CD4-positive, alpha-beta T cell treated with Interleukin-6 at 100 ng/mL for 8 hours (primary cell): ENCODE data around the gene IL13.

Source experiments
- DNase-seq: peaks from one replicate; pipeline ENCODE4 v3.0.0-alpha.2; 2020; ENCODE audit warnings: mixed read lengths, low spot score

The IL13 gene

GRCh38 chr5:132655821-132656773, 1.9 kb upstream of the IL13 start:
- no peak for DNase-seq

DNA sequence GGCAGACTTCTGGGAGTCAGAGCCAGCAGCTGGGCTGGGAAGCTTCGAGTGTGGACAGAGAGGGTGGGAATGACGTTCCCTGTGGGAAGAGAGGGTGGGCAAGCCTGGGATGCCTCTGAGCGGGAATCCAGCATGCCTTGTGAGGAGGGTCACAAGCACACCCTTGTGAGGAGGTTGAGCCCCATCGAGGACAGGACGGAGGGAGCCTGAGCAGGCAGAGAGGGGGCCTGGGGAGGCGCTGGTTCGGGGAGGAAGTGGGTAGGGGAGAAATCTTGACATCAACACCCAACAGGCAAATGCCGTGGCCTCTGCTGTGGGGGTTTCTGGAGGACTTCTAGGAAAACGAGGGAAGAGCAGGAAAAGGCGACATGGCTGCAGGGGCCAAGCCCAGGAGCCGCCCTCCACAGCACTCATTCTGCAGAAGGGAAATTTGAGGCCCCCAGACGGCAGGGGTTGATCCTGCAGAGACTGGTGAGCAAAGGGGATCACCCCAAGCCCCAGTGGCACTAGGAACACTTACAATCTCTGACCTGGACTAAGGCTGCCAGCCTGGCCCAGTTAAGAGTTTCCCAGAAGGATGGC, 1.1 kb upstream of the IL13 start:
- DNase-seq = no peak

GRCh38 chr5:132658381-132659302, 669 bp downstream of the IL13 start:
- DNase-seq = no peak

DNA sequence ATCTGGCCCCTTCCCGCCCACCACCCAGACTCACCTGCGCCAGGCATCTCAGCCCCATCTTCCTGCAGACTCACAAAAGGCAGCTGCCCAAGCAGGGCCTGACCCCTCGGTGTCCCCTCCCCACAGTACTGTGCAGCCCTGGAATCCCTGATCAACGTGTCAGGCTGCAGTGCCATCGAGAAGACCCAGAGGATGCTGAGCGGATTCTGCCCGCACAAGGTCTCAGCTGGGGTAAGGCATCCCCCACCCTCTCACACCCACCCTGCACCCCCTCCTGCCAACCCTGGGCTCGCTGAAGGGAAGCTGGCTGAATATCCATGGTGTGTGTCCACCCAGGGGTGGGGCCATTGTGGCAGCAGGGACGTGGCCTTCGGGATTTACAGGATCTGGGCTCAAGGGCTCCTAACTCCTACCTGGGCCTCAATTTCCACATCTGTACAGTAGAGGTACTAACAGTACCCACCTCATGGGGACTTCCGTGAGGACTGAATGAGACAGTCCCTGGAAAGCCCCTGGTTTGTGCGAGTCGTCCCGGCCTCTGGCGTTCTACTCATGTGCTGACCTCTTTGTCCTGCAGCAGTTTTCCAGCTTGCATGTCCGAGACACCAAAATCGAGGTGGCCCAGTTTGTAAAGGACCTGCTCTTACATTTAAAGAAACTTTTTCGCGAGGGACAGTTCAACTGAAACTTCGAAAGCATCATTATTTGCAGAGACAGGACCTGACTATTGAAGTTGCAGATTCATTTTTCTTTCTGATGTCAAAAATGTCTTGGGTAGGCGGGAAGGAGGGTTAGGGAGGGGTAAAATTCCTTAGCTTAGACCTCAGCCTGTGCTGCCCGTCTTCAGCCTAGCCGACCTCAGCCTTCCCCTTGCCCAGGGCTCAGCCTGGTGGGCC, 1.9 kb downstream of the IL13 start:
- DNase-seq = no peak

- no peak for DNase-seq
Measured at GRCh38 chr5:132661231-132662003, 3.4 kb downstream of the IL13 start.

DNA sequence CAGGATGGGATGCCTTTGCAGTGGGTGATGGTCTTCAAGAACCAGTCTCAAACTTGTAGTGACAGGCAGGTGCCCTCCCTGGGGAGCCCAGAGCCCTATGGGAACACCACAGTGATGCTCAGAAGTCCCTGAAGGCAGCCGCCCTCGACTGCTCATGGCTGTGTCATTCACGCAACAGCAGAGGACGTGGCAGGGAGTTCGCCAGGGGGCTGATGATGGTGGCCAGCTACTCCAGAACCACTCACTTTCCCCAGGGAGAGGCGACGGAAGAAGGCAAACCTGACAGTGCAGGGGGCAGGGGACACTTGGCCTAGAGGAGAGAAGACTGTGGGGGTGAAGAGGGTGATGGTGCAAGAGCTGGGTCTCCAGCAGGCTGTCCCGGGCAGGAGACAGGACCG, 4.0 kb downstream of the IL13 start:
- DNase-seq = no peak

DNA sequence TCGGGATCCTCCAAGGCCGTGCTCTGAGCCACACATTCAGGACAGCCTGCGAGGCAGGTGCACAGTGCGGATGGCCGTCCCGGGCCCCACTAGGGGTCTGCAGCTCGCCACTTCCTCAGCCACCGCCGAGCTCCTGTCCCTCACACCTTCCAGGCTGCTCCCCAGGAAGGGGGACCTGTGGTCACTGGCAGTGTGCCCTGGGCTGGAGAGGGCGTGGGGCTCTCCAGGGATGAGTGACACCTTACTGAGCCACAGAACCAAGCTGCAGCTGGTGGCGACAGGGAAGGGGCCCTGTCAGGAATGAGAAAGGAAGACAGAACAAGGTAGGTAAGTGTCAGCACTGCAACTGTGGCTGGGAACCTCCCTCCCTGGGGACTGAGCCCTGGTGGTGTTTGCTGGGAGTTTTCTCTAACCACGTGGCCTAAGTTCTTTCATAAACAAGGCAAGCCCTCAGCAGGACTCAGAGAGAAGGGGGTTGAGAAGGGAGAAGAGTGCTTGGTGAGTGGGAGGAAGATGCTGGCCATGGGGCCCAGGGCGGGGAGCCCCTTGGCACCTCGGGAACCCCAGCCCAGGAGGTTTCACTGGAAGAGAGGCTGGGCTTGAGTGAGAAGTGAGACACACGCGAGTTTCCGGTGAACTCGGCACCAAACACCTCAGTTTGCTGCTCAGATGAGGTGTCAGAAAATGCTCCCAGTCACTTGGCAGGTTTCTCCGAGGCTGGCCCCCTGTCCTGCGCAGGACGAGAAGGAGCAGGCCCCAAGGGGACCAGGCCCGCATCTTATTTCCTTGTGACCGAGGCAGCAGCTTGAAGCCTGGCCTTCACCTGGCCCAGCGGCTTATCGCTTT, 5.2 kb downstream of the IL13 start:
- no peak for DNase-seq

DNA sequence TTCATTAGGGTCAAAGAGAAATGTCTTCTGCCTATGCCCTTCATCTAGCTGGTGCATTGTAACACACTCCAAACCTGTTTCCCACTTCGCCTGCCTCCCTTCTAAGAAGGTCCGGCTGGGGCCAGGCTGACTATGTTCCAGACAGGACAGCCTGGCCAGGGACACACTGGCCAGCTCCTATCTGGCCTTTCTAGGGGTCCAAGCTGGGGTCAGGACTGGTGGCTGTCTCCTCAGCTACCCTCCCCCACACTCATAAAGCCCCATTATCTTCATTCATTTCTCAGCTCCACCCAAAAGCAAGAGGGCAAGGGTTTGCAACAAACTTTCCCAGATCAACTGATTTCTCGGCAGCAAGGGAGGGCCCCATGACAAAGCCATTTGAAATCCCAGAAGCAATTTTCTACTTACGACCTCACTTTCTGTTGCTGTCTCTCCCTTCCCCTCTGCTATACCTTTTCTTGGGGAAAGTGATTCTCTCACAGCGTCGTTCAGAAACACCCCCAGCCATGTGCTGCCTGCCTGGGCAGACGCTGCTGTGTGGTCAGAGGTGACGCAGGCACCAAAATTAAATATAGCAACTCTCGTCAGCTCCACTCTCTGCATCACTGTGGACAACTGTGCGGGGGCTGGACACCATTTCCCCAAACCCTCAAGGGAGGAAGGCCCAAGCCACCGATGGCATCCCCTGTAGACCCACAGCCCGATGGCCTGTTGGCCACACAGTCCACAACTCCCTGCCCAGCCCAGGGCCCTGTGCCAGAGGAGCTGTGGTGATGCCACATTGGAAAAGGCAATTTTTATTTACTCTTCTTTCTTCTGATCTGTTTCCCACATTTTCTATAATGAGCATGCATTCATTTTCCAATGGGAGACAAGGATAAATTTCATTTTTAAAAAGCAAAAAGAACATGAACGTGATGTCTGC, 6.1 kb downstream of the IL13 start:
- no peak for DNase-seq

GRCh38 chr5:132664696-132665209, 6.8 kb downstream of the IL13 start:
- DNase-seq = no peak

DNA sequence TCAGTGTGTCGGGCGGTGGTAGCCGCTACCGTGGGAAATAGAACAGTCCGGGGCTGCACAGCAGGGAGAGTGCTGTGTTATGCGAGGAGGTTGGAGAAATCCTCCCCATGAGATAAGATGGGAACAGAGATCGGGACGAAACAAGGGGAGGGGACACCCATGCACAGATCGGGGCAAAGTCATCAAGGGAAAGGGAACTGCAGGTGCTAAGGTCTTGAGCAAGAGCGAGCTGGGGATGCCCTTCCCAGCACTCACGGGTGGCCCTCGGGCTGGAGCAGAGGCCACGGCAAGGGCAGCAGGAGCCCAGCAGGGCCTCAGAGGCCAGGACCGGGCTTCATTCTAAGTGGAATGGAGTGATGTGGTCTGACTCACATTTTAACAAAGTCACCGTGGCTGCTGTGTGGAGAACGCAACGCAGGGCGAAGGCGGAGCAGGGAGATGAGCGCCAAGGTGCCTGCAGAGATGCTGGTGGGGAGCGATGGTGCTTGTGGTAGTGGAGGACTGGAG, 7.7 kb downstream of the IL13 start:
- DNase-seq = no peak

DNA sequence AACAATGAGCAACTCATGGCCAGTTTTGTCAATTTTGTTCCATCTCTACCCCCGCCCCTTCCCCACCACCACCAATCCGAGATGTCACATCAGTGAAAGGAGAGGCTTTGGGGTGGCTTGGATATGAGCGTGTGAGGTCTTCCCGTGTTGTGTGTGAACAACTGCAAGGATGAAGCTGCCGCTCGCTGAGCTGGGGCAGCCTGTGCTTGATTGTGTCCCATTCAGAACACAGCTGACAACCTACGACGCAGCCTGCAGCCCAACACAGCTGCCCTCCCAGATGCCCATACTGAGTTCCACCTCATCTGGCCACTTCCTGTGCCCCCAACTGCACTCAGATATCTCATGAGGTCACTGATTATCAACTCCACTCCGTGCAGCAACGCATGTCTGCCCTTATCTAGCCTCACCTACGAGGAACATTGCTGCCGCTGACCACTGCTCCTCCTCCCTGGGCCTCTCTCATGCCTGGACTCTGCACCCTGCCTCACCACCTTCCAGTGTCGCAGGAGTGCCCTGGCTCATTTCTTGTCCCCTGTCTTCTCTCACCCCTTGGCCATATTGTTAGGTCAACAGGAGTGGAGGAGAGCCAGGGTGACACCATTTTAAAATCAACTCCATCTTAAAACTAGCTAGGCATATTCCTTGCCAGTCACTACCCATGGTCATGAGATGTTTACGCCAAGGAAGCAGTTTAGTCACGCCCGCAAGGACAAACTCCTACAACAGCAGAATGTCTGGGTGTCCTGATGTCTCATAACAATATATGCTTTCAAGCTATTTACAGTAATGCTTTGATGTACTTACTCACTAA, 8.5 kb downstream of the IL13 start:
- DNase-seq = no peak

DNA sequence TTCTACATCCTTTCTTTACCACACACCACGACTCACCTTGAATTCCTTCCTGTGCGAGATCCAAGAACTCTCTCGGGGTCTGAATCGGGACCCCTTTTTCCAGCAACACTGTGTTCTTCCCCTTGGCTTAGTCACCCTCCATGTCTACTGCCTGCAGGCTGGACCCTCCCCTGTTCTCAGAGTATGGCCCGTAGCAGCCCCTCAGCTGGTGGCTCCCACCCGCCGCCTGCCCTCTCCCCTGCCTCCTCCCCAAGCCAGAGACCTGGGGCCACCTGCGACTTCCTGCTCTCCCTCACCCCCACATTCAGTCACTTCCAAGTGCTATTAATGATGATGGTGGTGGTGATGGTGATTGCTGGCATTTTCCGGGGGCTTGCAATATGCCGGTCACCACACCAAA, 9.3 kb downstream of the IL13 start:
- no peak for DNase-seq

- no peak for DNase-seq
Measured at GRCh38 chr5:132667761-132668705, 10.1 kb downstream of the IL13 start.

DNA sequence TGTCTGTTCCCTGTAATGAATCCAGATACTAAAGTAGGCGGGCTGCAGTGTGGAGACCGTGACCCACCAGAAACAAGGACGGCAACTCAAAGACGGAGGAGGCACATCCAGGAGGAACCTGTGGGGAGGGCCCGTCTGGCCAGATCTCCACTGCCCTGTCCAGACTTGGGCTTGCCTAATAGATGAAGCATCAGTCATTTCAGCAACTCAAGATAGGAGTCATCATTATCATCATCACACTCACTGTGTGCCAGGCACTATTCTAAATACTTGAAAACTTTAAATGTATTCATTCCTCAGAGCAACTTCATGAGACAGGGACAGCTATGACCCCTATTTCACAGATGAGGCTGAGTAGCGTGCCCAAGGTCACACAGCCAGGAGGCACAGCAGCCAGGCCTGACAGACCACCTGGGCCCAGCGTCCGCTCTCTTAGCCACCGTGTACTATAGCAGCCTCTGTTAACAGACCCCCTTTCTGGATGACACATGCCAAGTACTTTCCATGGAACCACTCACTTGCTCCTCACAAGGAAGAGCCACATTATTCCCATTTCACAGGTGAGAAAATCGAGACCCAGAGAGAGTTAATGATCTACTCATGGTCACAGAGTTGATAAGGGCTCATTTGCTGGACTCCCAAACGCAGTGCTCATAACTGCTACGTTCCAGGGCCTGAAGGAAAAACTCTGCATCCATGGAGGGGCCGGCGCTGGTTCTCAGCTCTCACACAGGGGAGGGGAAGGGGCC, 10.9 kb downstream of the IL13 start:
- no peak for DNase-seq

DNA sequence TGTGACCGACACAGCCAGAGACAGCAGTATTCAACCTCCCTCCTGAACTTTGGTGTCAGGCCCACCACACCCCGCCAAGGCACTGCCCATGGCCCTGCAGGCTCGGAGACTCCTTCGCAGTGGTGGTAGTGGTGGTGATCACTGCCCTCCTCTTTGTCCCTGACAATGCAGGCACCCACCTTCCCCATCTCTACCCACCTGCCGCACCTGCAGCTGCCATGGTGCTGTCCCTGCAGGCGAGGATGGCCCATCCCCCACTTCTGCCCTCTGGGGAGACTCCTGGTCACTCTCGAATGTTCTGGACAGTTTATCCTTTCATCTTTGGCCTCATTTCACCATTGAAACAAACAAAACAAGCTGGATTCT, 11.5 kb downstream of the IL13 start:
- DNase-seq = no peak
